Neural crest cell (in vitro differentiated cells): Measurements from ENCODE around the gene HOXA9. TPM values are rescaled to one million over a fixed set of nuclear protein-coding genes. Genes with fewer than 3 reads are reported as not detected.

Experiments
- DNase-seq: peaks from one replicate; pipeline ENCODE4 v3.0.0; 2021; ENCODE audit warnings: low read depth, mixed read lengths, low spot score
- H3K27ac Mint-ChIP-seq: one replicate; pipeline ENCODE4 v1.8.0; 2021; ENCODE audit warnings: mild to moderate bottlenecking, mixed read lengths; ENCODE audit not compliant: unreplicated experiment
- H3K27me3 Mint-ChIP-seq: 2 replicates; pipeline ENCODE4 v1.8.0; 2021; ENCODE audit warnings: low read depth, mild to moderate bottlenecking, mixed read lengths
- H3K36me3 Mint-ChIP-seq: 2 replicates; pipeline ENCODE4 v1.8.0; 2021; ENCODE audit warnings: low read depth, mild to moderate bottlenecking, mixed read lengths
- H3K4me1 Mint-ChIP-seq: 2 replicates; pipeline ENCODE4 v1.8.0; 2021; ENCODE audit warnings: mixed read lengths
- H3K4me3 Mint-ChIP-seq: one replicate; pipeline ENCODE4 v1.8.0; 2021; ENCODE audit warnings: mild to moderate bottlenecking, mixed read lengths
- H3K9me3 Mint-ChIP-seq: 2 replicates; pipeline ENCODE4 v1.8.0; 2021; ENCODE audit warnings: mixed read lengths
- CTCF ChIP-seq: fragments of 200-600 bp; sonication (generic); conservative IDR thresholded peaks from 2 replicates; pipeline ENCODE4 v1.5.0; 2021; ENCODE audit warnings: antibody characterized with exemption, mild to moderate bottlenecking
- total RNA-seq: library from RNA; stranded (reverse); gene quantifications from 2 replicates; pipeline ENCODE4 v1.2.1, GENCODE V29; 2021

The HOXA9 gene
- total RNA-seq, 1 donor from 2014 or later, result 9.0 TPM

GRCh38 chr7:27184337-27185012 is 19.1 kb upstream of the HOXA9 start:
- no peak for DNase-seq
- Mint-ChIP-seq H3K4me3 (peak overlapping the region; percentile 67), H3K4me1 (peaks cover 10% of the 10 kb centered on the region), H3K9me3 (no peaks in the 10 kb centered on the region), H3K36me3 (peaks cover 5% of the 10 kb centered on the region), H3K27me3 (peaks cover 100% of the 10 kb centered on the region), H3K27ac (no peak overlapping the region)
- no peak for TF ChIP-seq CTCF

- no peaks in the 10 kb centered on the region for H3K9me3 Mint-ChIP-seq
- H3K36me3 Mint-ChIP-seq, result peaks cover 5% of the 10 kb centered on the region
- peaks cover 100% of the 10 kb centered on the region for H3K27me3 Mint-ChIP-seq
- H3K27ac Mint-ChIP-seq, result no peak overlapping the region
- no peak for DNase-seq
- peak overlapping the region; percentile 67 for H3K4me3 Mint-ChIP-seq
- peaks cover 10% of the 10 kb centered on the region for H3K4me1 Mint-ChIP-seq
- TF ChIP-seq CTCF, result no peak
Observed at GRCh38 chr7:27183682-27184336, 18.5 kb upstream of the HOXA9 start.

GRCh38 chr7:27182861-27183681 is 17.7 kb upstream of the HOXA9 start:
- Mint-ChIP-seq H3K36me3 (peaks cover 5% of the 10 kb centered on the region), H3K4me1 (peaks cover 5% of the 10 kb centered on the region), H3K9me3 (no peaks in the 10 kb centered on the region), H3K4me3 (peak overlapping the region; percentile 0), H3K27ac (no peak overlapping the region), H3K27me3 (peaks cover 100% of the 10 kb centered on the region)
- DNase-seq, result no peak
- no peak for TF ChIP-seq CTCF

- peaks cover 5% of the 10 kb centered on the region for H3K4me1 Mint-ChIP-seq
- peaks cover 8% of the 10 kb centered on the region for H3K36me3 Mint-ChIP-seq
- H3K4me3 Mint-ChIP-seq, result peak overlapping the region; percentile 0
- H3K27me3 Mint-ChIP-seq, result peaks cover 100% of the 10 kb centered on the region
- TF ChIP-seq CTCF, result no peak
- no peaks in the 10 kb centered on the region for H3K9me3 Mint-ChIP-seq
- DNase-seq, result no peak
- no peak overlapping the region for H3K27ac Mint-ChIP-seq
Observed at GRCh38 chr7:27182285-27182841, 17.0 kb upstream of the HOXA9 start.

- Mint-ChIP-seq H3K4me1 (peaks cover 5% of the 10 kb centered on the region), H3K27ac (no peak overlapping the region), H3K4me3 (no peak overlapping the region), H3K36me3 (peaks cover 8% of the 10 kb centered on the region), H3K9me3 (no peaks in the 10 kb centered on the region), H3K27me3 (peaks cover 100% of the 10 kb centered on the region)
- no peak for DNase-seq
- no peak for TF ChIP-seq CTCF
Observed at GRCh38 chr7:27181795-27182275, 16.5 kb upstream of the HOXA9 start.
